Epithelial cell of esophagus (primary cell): ENCODE measurements around the gene MOB2.

Experiments used
- DNase-seq: peaks from one replicate; pipeline ENCODE4 v3.0.0; 2010; ENCODE audit warnings: low read depth
- H3K4me3 ChIP-seq: 2 replicates; pipeline ENCODE4 v1.5.1; 2011; ENCODE audit warnings: mild to moderate bottlenecking, low read length, control low read depth
- CTCF ChIP-seq: IDR thresholded peaks from 2 replicates; pipeline ENCODE4 v1.5.1; 2011; ENCODE audit warnings: low read depth, mild to moderate bottlenecking, low read length, control low read depth, inconsistent platforms; ENCODE audit not compliant: insufficient read depth; ENCODE audit errors: missing control alignments

Gene MOB2

GRCh38 chr11:1450949-1451710, 35.4 kb downstream of the MOB2 start:
- no peak for DNase-seq
- H3K4me3 ChIP-seq: no peak overlapping the region

GRCh38 chr11:1450344-1450875, 36.2 kb downstream of the MOB2 start:
- no peak overlapping the region for H3K4me3 ChIP-seq
- no peak for TF ChIP-seq CTCF
- DNase-seq: no peak

More at GRCh38 chr11:1450949-1451710, 35.4 kb downstream of the MOB2 start:
- no peak for TF ChIP-seq CTCF

GRCh38 chr11:1449490-1450243, 36.9 kb downstream of the MOB2 start:
- no peak for TF ChIP-seq CTCF
- no peak overlapping the region for H3K4me3 ChIP-seq
- no peak for DNase-seq

GRCh38 chr11:1448882-1449281, 37.7 kb downstream of the MOB2 start:
- no peak overlapping the region for H3K4me3 ChIP-seq
- TF ChIP-seq CTCF: no peak
- no peak for DNase-seq

GRCh38 chr11:1447845-1448825, 38.4 kb downstream of the MOB2 start:
- no peak for DNase-seq
- no peak overlapping the region for H3K4me3 ChIP-seq
- TF ChIP-seq CTCF: no peak

- no peak for DNase-seq
- TF ChIP-seq CTCF: no peak
- H3K4me3 ChIP-seq: no peak overlapping the region
These were observed 40.0 kb downstream of the MOB2 start for GRCh38 chr11:1446623-1447022.
